ENCODE results near the gene ATRIP. TPM values are rescaled to one million over a fixed set of nuclear protein-coding genes. Genes with fewer than 3 reads are reported as not detected.

ATRIP gene
- total and polyA plus RNA-seq, 2 of the 8 experiments (the other 6 are each of a cell fraction or from before 2014, with no cell fraction given) = 18.5 to 20.2 TPM

- no peak overlapping the region for H3K14ac ChIP-seq (ENCODE audit: insufficient read length)
- no peak overlapping the region for H3K4me3 ChIP-seq (ENCODE audit: extremely low read depth in 1 of 4, insufficient read depth in 2 of 4, low read depth in 3 of 4, low read length in 4 of 4)
- no peak overlapping the region for H2BK15ac ChIP-seq (ENCODE audit: low read length)
- H3K18ac ChIP-seq (ENCODE audit: extremely low read depth, low read length) = no peak overlapping the region
- WGBS, 2 experiments (ENCODE audit: extremely low coverage in 1 of 2, insufficient coverage in 1 of 2, insufficient read length in 1 of 2, insufficient replicate concordance in 2 of 2, low coverage in 1 of 2, low lambda C conversion rate in 2 of 2, missing lambda C conversion rate in 1 of 2) = 91% methylated on average over 7 of the region's 7 CpGs; no CpG with 5 or more reads in 1 of the 2 experiments
- no peaks in the 10 kb centered on the region for H3K27me3 ChIP-seq (replicated peaks in 1 of 4; ENCODE audit: control insufficient read depth in 3 of 4, extremely low read depth in 1 of 4, insufficient read depth in 3 of 4, low read length in 3 of 4)
- H4K91ac ChIP-seq (replicated peaks; ENCODE audit: insufficient read length, low read length) = no peak overlapping the region
- no peak overlapping the region for H2BK20ac ChIP-seq (ENCODE audit: low read length)
- no peaks in the 10 kb centered on the region for H3K79me2 ChIP-seq (ENCODE audit: control insufficient read depth in 1 of 2, insufficient read depth in 2 of 2, low read length in 2 of 2)
- FAIRE-seq (no peak), DNase-seq (ENCODE audit: low read depth in 1 of 2, low spot score in 2 of 2) (no peak)
- no peaks in the 10 kb centered on the region; the same call in 1 of the 2 replicates for H3K79me1 ChIP-seq (ENCODE audit: low read depth, low read length)
- H2BK120ac ChIP-seq (replicated peaks; ENCODE audit: low read depth, low read length) = no peak overlapping the region
- H3K36me3 ChIP-seq (ENCODE audit: control insufficient read depth in 2 of 4, insufficient read depth in 4 of 4, low read length in 3 of 4) = peaks cover 14 to 48% (median 37%) of the 10 kb centered on the region in 4 experiments
- H3K23me2 ChIP-seq (ENCODE audit: low read depth, low read length) = no peaks in the 10 kb centered on the region
- H2BK5ac ChIP-seq (ENCODE audit: low read depth, low read length) = no peak overlapping the region
- H3K4me1 ChIP-seq (replicated peaks in 1 of 4; ENCODE audit: control insufficient read depth in 3 of 4, insufficient read depth in 4 of 4, low read length in 3 of 4) = peaks cover 0 to 3% (median 0%) of the 10 kb centered on the region in 4 experiments; a peak in 1 of 7 replicates
- no peaks in the 10 kb centered on the region for H3K9me3 ChIP-seq (ENCODE audit: insufficient read depth in 2 of 2, low read depth in 1 of 2, low read length in 1 of 2)
- no peak overlapping the region for H2AK5ac ChIP-seq (ENCODE audit: low read depth, low read length)
- no peak overlapping the region for H3K56ac ChIP-seq (replicated peaks; ENCODE audit: insufficient read length, low read depth, low read length)
- CTCF ChIA-PET (ENCODE audit: partially characterized antibody) = interaction anchor here (0.8 to 21.5 kb wide), 7 partner anchors 10 to 90 kb away, joined by 3 to 251 read pairs (median 3); partner anchors contain the start of gene SHISA5
- H2AFZ ChIP-seq (ENCODE audit: low read length) = no peak overlapping the region
- POLR2A ChIA-PET (ENCODE audit: partially characterized antibody) = interaction anchor here (0.8 to 8.1 kb wide), 4 partner anchors 10 to 16 kb away, joined by 3 to 83 read pairs (median 20); partner anchors contain the start of gene ATRIP
- H3K4me2 ChIP-seq (ENCODE audit: insufficient read depth in 1 of 2, low read depth in 2 of 2, low read length in 2 of 2) = no peak overlapping the region
- H2BK12ac ChIP-seq (ENCODE audit: low read depth, low read length) = no peak overlapping the region
- peaks cover 0 to 7% of the 10 kb centered on the region in 2 experiments for H4K20me1 ChIP-seq (replicated peaks in 1 of 2; ENCODE audit: control insufficient read depth in 1 of 2, insufficient read depth in 2 of 2, low read length in 2 of 2)
- no peak overlapping the region for H4K8ac ChIP-seq (ENCODE audit: extremely low read depth, insufficient read depth, low read length)
- no peak overlapping the region for H3K9ac ChIP-seq (replicated peaks in 1 of 4; ENCODE audit: extremely low read depth in 1 of 4, low read depth in 3 of 4, low read length in 3 of 4)
- H3K27ac ChIP-seq (ENCODE audit: low read depth, low read length) = no peak overlapping the region
- no peak overlapping the region for H3K4ac ChIP-seq (replicated peaks; ENCODE audit: insufficient read length, low read depth, low read length)
- H3K23ac ChIP-seq (ENCODE audit: insufficient read length) = no peak overlapping the region
- no peak overlapping the region for H4K5ac ChIP-seq (ENCODE audit: insufficient read length, low read depth, low read length)
- TF ChIP-seq, protein P1, sequence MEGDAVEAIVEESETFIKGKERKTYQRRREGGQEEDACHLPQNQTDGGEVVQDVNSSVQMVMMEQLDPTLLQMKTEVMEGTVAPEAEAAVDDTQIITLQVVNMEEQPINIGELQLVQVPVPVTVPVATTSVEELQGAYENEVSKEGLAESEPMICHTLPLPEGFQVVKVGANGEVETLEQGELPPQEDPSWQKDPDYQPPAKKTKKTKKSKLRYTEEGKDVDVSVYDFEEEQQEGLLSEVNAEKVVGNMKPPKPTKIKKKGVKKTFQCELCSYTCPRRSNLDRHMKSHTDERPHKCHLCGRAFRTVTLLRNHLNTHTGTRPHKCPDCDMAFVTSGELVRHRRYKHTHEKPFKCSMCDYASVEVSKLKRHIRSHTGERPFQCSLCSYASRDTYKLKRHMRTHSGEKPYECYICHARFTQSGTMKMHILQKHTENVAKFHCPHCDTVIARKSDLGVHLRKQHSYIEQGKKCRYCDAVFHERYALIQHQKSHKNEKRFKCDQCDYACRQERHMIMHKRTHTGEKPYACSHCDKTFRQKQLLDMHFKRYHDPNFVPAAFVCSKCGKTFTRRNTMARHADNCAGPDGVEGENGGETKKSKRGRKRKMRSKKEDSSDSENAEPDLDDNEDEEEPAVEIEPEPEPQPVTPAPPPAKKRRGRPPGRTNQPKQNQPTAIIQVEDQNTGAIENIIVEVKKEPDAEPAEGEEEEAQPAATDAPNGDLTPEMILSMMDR (IDR thresholded peaks at IDR 0.05; ENCODE audit: control extremely low read depth in 1 of 3, insufficient read depth in 1 of 3, low read depth in 1 of 3, low read length in 3 of 3) = no peak
- TF ChIP-seq JUND (IDR thresholded peaks at IDR 0.05; ENCODE audit: low read length) = no peak
- TF ChIP-seq KDM4A (IDR thresholded peaks at IDR 0.05; ENCODE audit: low read depth, low read length, severe bottlenecking) = no peak
- no peak for TF ChIP-seq POLR2A (IDR thresholded peaks at IDR 0.05; ENCODE audit: control extremely low read depth in 1 of 2, low read depth in 2 of 2, low read length in 2 of 2)
- TF ChIP-seq, protein P2, sequence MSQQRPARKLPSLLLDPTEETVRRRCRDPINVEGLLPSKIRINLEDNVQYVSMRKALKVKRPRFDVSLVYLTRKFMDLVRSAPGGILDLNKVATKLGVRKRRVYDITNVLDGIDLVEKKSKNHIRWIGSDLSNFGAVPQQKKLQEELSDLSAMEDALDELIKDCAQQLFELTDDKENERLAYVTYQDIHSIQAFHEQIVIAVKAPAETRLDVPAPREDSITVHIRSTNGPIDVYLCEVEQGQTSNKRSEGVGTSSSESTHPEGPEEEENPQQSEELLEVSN (IDR thresholded peaks at IDR 0.05) = no peak
- no peak for TF ChIP-seq SP4 (IDR thresholded peaks at IDR 0.05; ENCODE audit: low read length)
- no peak for TF ChIP-seq TCF12 (IDR thresholded peaks at IDR 0.05; ENCODE audit: low read depth, low read length)
- no peak for TF ChIP-seq BRCA1 (IDR thresholded peaks at IDR 0.05; ENCODE audit: low read depth, low read length)
- no peak for TF ChIP-seq CTBP2 (IDR thresholded peaks at IDR 0.05; ENCODE audit: borderline replicate concordance, insufficient read depth, insufficient read length, low read length)
Measured at GRCh38 chr3:48459773-48460516, 13.4 kb downstream of the ATRIP start.

All from H1 (cell line).